Globus pallidus (tissue), 1 donor: Measurements from ENCODE around the gene CA6.
"Not testable (repeated sequence)": the region's sequence is repeated elsewhere in the genome, so short reads cannot be mapped to it uniquely, and the experiment has no call there.

Experiments
- DNase-seq: peaks from one replicate; pipeline ENCODE4 v3.0.0-alpha.2; 2015; ENCODE audit warnings: low spot score

Gene CA6

GRCh38 chr1:8969937-8970336, 24.3 kb downstream of the CA6 start:
- no peak for DNase-seq

GRCh38 chr1:8970870-8971337, 25.2 kb downstream of the CA6 start:
- DNase-seq, result no peak

- no peak for DNase-seq
Measured at GRCh38 chr1:8974551-8974950, 28.9 kb downstream of the CA6 start.

- no peak for DNase-seq
Measured at GRCh38 chr1:8976338-8976737, 30.7 kb downstream of the CA6 start.

GRCh38 chr1:8976896-8977450, 31.3 kb downstream of the CA6 start:
- no peak for DNase-seq

GRCh38 chr1:8980656-8981055, 35.0 kb downstream of the CA6 start:
- no peak for DNase-seq

- DNase-seq, result no peak
Measured at GRCh38 chr1:8981169-8981568, 35.5 kb downstream of the CA6 start.

- no peak for DNase-seq
Measured at GRCh38 chr1:8984203-8984602, 38.5 kb downstream of the CA6 start.

GRCh38 chr1:8984990-8985389, 39.3 kb downstream of the CA6 start:
- no peak for DNase-seq

GRCh38 chr1:8985915-8986813, 40.5 kb downstream of the CA6 start:
- DNase-seq, result peak; percentile 60

- no peak for DNase-seq
Measured at GRCh38 chr1:8986814-8987190, 41.1 kb downstream of the CA6 start.

GRCh38 chr1:8987881-8988617, 42.4 kb downstream of the CA6 start:
- peak; percentile 74 for DNase-seq

- DNase-seq, result no peak
Measured at GRCh38 chr1:8988618-8988967, 42.9 kb downstream of the CA6 start.

- no peak for DNase-seq
Measured at GRCh38 chr1:8989061-8989460, 43.4 kb downstream of the CA6 start.

GRCh38 chr1:8989821-8990220, 44.2 kb downstream of the CA6 start:
- no peak for DNase-seq

- DNase-seq, result no peak
Measured at GRCh38 chr1:8992936-8993687, 47.4 kb downstream of the CA6 start.

- not testable (repeated sequence) for DNase-seq
Measured at GRCh38 chr1:8993962-8994675, 48.5 kb downstream of the CA6 start.

- DNase-seq, result not testable (repeated sequence)
Measured at GRCh38 chr1:9001534-9002214, 56.0 kb downstream of the CA6 start.

GRCh38 chr1:9002215-9002560, 56.5 kb downstream of the CA6 start:
- not testable (repeated sequence) for DNase-seq

- DNase-seq, result no peak
Measured at GRCh38 chr1:9004031-9004699, 58.5 kb downstream of the CA6 start.
